Immature natural killer cell (primary cell): ENCODE measurements around the gene AARS1. TPM values are rescaled to one million over a fixed set of nuclear protein-coding genes. Genes with fewer than 3 reads are reported as not detected.
"Not testable (repeated sequence)": the region's sequence is repeated elsewhere in the genome, so short reads cannot be mapped to it uniquely, and the experiment has no call there.

Source experiments
- DNase-seq, 3 donors: peaks; one replicate each; pipeline ENCODE4 v3.0.0; 2022; ENCODE audit warnings: mixed read lengths in 1 of 3
- H3K27ac Mint-ChIP-seq, 6 donors: one replicate each; pipeline ENCODE4 v1.8.0; 2020; ENCODE audit warnings: mixed read lengths in 6 of 6, mild to moderate bottlenecking in 5 of 6, inconsistent platforms in 4 of 6, moderate library complexity in 3 of 6
- H3K27me3 Mint-ChIP-seq, 3 donors: one replicate each; pipeline ENCODE4 v1.8.0; 2020 to 2021; ENCODE audit warnings: low read depth in 3 of 3, mild to moderate bottlenecking in 3 of 3, mixed read lengths in 3 of 3, moderate library complexity in 3 of 3, inconsistent platforms in 1 of 3
- H3K36me3 Mint-ChIP-seq, 3 donors: one replicate each; pipeline ENCODE4 v1.8.0; 2020; ENCODE audit warnings: mixed read lengths in 3 of 3, inconsistent platforms in 2 of 3, mild to moderate bottlenecking in 2 of 3
- H3K4me1 Mint-ChIP-seq, 2 donors: one replicate each; pipeline ENCODE4 v1.8.0; 2020; ENCODE audit warnings: inconsistent platforms in 2 of 2, mild to moderate bottlenecking in 2 of 2, mixed read lengths in 2 of 2, moderate library complexity in 1 of 2
- H3K4me3 Mint-ChIP-seq, 5 donors: one replicate each; pipeline ENCODE4 v1.8.0; 2020; ENCODE audit warnings: mild to moderate bottlenecking in 5 of 5, mixed read lengths in 5 of 5, inconsistent platforms in 3 of 5, moderate library complexity in 3 of 5
- H3K9me3 Mint-ChIP-seq, 6 donors: one replicate each; pipeline ENCODE4 v1.8.0; 2020; ENCODE audit warnings: mild to moderate bottlenecking in 6 of 6, mixed read lengths in 6 of 6, inconsistent platforms in 4 of 6, moderate library complexity in 3 of 6
- polyA plus RNA-seq, 3 donors: library from polyadenylated mRNA; unstranded; fragments of 300-500 nt; fragmentation: Illumina TruSeq; gene quantifications; one replicate each; pipeline ENCODE4 v1.2.3, GENCODE V29; 2021

AARS1 gene
- polyA plus RNA-seq, 3 donors from 2014 or later, result 25.4 to 47.1 (median 38.6) TPM

- Mint-ChIP-seq H3K27ac (peak within 1 kb of the TSS; percentile 91 to 98 (median 96)), H3K4me3 (peak within 1 kb of the TSS; percentile 86 to 95 (median 89)), H3K27me3 (peaks cover 2 to 6% (median 6%) of the 10 kb centered on the region in 3 donors), H3K9me3 (no peaks in the 10 kb centered on the region), H3K36me3 (peaks cover 9 to 11% (median 9%) of the 10 kb centered on the region in 3 donors), H3K4me1 (peaks cover 39 to 48% of the 10 kb centered on the region in 2 donors)
- peak; percentile 75 to 78 (median 75) for DNase-seq
These were observed 10.0 kb upstream of the AARS1 start, which contains the start of gene DDX19B for GRCh38 chr16:70298988-70299938. Gene DDX19B, plus strand, starts transcription at chr16:70299186. Its CDS starts 112 bp downstream, at chr16:70299298.

- no peak for DNase-seq
- Mint-ChIP-seq H3K4me1 (peaks cover 22 to 24% of the 10 kb centered on the region in 2 donors), H3K27ac (no peak overlapping the region), H3K9me3 (no peaks in the 10 kb centered on the region), H3K27me3 (peaks cover 2 to 6% (median 6%) of the 10 kb centered on the region in 3 donors), H3K4me3 (no peak overlapping the region), H3K36me3 (peaks cover 0 to under 1% (median 0%) of the 10 kb centered on the region in 3 donors)
These were observed 6.3 kb upstream of the AARS1 start for GRCh38 chr16:70295634-70296033.

- Mint-ChIP-seq H3K27ac (no peak overlapping the region), H3K9me3 (no peaks in the 10 kb centered on the region), H3K4me3 (no peak overlapping the region), H3K27me3 (peaks cover 2 to 6% (median 6%) of the 10 kb centered on the region in 3 donors), H3K36me3 (no peaks in the 10 kb centered on the region), H3K4me1 (peaks cover 14 to 18% of the 10 kb centered on the region in 2 donors)
- no peak for DNase-seq
These were observed 5.2 kb upstream of the AARS1 start for GRCh38 chr16:70294385-70295025.

GRCh38 chr16:70292148-70292547 lies 2.8 kb upstream of the AARS1 start:
- not testable (repeated sequence) for H3K27ac Mint-ChIP-seq, DNase-seq, H3K4me3 Mint-ChIP-seq, H3K9me3 Mint-ChIP-seq, H3K36me3 Mint-ChIP-seq, H3K27me3 Mint-ChIP-seq
- H3K4me1 Mint-ChIP-seq, result peaks cover 13 to 20% of the 10 kb centered on the region in 2 donors

GRCh38 chr16:70290949-70291519 lies 1.7 kb upstream of the AARS1 start:
- Mint-ChIP-seq H3K4me3 (no peak overlapping the region), H3K36me3 (no peaks in the 10 kb centered on the region), H3K27me3 (peaks cover 3 to 6% (median 3%) of the 10 kb centered on the region in 3 donors), H3K4me1 (peaks cover 13 to 20% of the 10 kb centered on the region in 2 donors), H3K9me3 (no peaks in the 10 kb centered on the region), H3K27ac (peak overlapping the region in 4 of 6 donors; percentile 13 to 63 (median 18))
- no peak for DNase-seq

- not testable (repeated sequence) for H3K36me3 Mint-ChIP-seq, DNase-seq, H3K27me3 Mint-ChIP-seq, H3K9me3 Mint-ChIP-seq
- Mint-ChIP-seq H3K4me3 (peak overlapping the region in 4 of 5 donors; percentile 53 to 69 (median 64)), H3K27ac (peak overlapping the region in 1 of 6 donors; percentile 59), H3K4me1 (peaks cover 37% of the 10 kb centered on the region in 2 donors)
These were observed 1.9 kb downstream of the AARS1 start for GRCh38 chr16:70287304-70287971.

- Mint-ChIP-seq H3K9me3 (no peaks in the 10 kb centered on the region), H3K27ac (peak overlapping the region in 1 of 6 donors; percentile 34), H3K4me1 (peaks cover 0 to 6% of the 10 kb centered on the region in 2 donors), H3K36me3 (peaks cover 12 to 40% (median 24%) of the 10 kb centered on the region in 3 donors), H3K27me3 (no peaks in the 10 kb centered on the region), H3K4me3 (no peak overlapping the region)
- DNase-seq, result no peak
These were observed 12.9 kb downstream of the AARS1 start for GRCh38 chr16:70276392-70276791.

GRCh38 chr16:70271696-70272095 lies 17.6 kb downstream of the AARS1 start:
- no peak overlapping the region for H3K27ac Mint-ChIP-seq
- no peaks in the 10 kb centered on the region for H3K27me3 Mint-ChIP-seq
- peaks cover 0 to 5% of the 10 kb centered on the region in 2 donors for H3K4me1 Mint-ChIP-seq
- no peak for DNase-seq
- H3K36me3 Mint-ChIP-seq, result peaks cover 20 to 46% (median 29%) of the 10 kb centered on the region in 3 donors
- H3K9me3 Mint-ChIP-seq, result no peaks in the 10 kb centered on the region
- H3K4me3 Mint-ChIP-seq, result no peak overlapping the region

- Mint-ChIP-seq H3K9me3 (no peaks in the 10 kb centered on the region), H3K4me3 (no peak overlapping the region), H3K27ac (no peak overlapping the region), H3K4me1 (no peaks in the 10 kb centered on the region), H3K27me3 (no peaks in the 10 kb centered on the region), H3K36me3 (peaks cover 18 to 45% (median 29%) of the 10 kb centered on the region in 3 donors)
- no peak for DNase-seq
These were observed 19.1 kb downstream of the AARS1 start for GRCh38 chr16:70270176-70270575.

- H3K4me1 Mint-ChIP-seq, result no peaks in the 10 kb centered on the region
- no peak for DNase-seq
- no peaks in the 10 kb centered on the region for H3K9me3 Mint-ChIP-seq
- peaks cover 24 to 52% (median 32%) of the 10 kb centered on the region in 3 donors for H3K36me3 Mint-ChIP-seq
- no peaks in the 10 kb centered on the region for H3K27me3 Mint-ChIP-seq
- H3K27ac Mint-ChIP-seq, result no peak overlapping the region
- no peak overlapping the region for H3K4me3 Mint-ChIP-seq
These were observed 19.8 kb downstream of the AARS1 start for GRCh38 chr16:70269471-70269870.

- not testable (repeated sequence) for DNase-seq, H3K4me3 Mint-ChIP-seq, H3K9me3 Mint-ChIP-seq, H3K4me1 Mint-ChIP-seq, H3K27me3 Mint-ChIP-seq
- Mint-ChIP-seq H3K36me3 (peaks cover 24 to 48% (median 28%) of the 10 kb centered on the region in 3 donors), H3K27ac (peak overlapping the region in 1 of 6 donors; percentile 30)
These were observed 21.4 kb downstream of the AARS1 start for GRCh38 chr16:70267922-70268321.

- Mint-ChIP-seq H3K27ac (peak overlapping the region in 1 of 6 donors; percentile 30), H3K36me3 (peaks cover 24 to 47% (median 28%) of the 10 kb centered on the region in 3 donors), H3K4me1 (no peaks in the 10 kb centered on the region)
These were observed 21.8 kb downstream of the AARS1 start for GRCh38 chr16:70267516-70267915.

GRCh38 chr16:70259903-70260302 lies 29.4 kb downstream of the AARS1 start:
- not testable (repeated sequence) for H3K4me3 Mint-ChIP-seq, DNase-seq, H3K27me3 Mint-ChIP-seq, H3K4me1 Mint-ChIP-seq, H3K9me3 Mint-ChIP-seq
- Mint-ChIP-seq H3K27ac (peak overlapping the region in 1 of 6 donors; percentile 17), H3K36me3 (peaks cover 15 to 39% (median 18%) of the 10 kb centered on the region in 3 donors)

More at GRCh38 chr16:70267516-70267915, 21.8 kb downstream of the AARS1 start:
- Mint-ChIP-seq H3K9me3 (no peaks in the 10 kb centered on the region), H3K4me3 (no peak overlapping the region), H3K27me3 (no peaks in the 10 kb centered on the region)
- peak in 2 of 3 donors; percentile 19 to 22 for DNase-seq
